NCI-H524 treated with DMSO at 0.1 percent for 48 hours (cell line): ENCODE results near the gene STXBP6.

Experiments used
- DNase-seq: peaks from one replicate; lab custom pipeline; 2025; lab: John Stamatoyannopoulos, UW

Gene STXBP6

GRCh38 chr14:24887623-24888304 is 162.2 kb downstream of the STXBP6 start:
- DNase-seq, result no peak

GRCh38 chr14:24885410-24885913 is 164.5 kb downstream of the STXBP6 start:
- no peak for DNase-seq

- no peak for DNase-seq
These were observed 166.4 kb downstream of the STXBP6 start for GRCh38 chr14:24883576-24883975.

GRCh38 chr14:24881116-24881893 is 168.6 kb downstream of the STXBP6 start:
- no peak for DNase-seq

- no peak for DNase-seq
These were observed 169.3 kb downstream of the STXBP6 start for GRCh38 chr14:24880689-24881088.

- DNase-seq, result no peak
These were observed 170.1 kb downstream of the STXBP6 start for GRCh38 chr14:24879661-24880386.

DNA sequence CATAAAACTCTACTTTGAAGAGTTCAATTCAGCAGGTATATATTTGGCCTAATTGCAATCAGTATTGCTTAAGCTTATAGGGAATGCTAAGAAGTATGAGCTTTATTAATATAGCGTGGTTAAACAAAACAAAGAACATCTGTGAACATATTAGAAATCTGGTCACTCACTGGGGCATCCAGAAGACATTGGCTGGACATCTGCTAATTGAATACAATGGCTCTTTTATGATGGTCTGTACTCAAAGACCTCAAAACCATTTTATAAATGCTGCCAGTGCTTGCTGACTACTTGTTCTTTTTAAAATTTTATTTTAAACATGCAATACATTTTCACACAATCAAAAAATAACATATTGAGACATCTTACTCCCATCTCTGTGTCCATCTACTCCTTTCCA is 173.0 kb downstream of the STXBP6 start:
- DNase-seq, result no peak

- no peak for DNase-seq
These were observed 173.7 kb downstream of the STXBP6 start for GRCh38 chr14:24875991-24876878.

DNA sequence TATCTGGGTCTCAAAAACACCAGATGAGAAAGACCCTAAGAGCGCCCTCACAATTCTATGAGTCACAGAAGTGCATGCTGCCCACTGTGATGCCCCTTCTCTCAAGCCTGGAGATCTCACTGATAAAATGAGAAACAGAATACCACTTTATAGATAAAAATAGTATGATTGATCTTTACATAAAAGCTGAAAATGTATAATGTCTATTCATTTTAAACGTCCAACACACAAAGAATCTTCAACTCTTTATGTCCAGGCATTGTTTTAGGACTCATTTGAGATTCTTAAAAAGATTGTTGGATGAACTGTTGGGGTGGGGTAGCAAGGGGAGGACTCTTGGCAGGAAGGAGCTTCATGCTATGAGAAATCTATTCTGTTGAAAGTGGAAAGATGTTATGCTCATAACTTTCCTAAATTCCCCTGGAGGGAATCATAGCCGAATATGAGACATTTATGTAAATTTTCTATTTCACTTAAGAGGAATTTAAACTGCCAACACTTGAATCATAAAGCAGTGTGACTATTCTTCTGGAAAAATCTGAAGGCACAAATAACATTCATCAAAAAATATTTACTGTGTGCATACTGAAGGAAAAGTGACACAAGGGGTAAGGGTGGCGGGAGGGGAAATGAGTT is 174.6 kb downstream of the STXBP6 start:
- DNase-seq, result no peak

- DNase-seq, result no peak
These were observed 175.3 kb downstream of the STXBP6 start for GRCh38 chr14:24874514-24875202.

- DNase-seq, result no peak
These were observed 176.4 kb downstream of the STXBP6 start for GRCh38 chr14:24873551-24873950.

- DNase-seq, result no peak
These were observed 178.8 kb downstream of the STXBP6 start for GRCh38 chr14:24870949-24871701.

DNA sequence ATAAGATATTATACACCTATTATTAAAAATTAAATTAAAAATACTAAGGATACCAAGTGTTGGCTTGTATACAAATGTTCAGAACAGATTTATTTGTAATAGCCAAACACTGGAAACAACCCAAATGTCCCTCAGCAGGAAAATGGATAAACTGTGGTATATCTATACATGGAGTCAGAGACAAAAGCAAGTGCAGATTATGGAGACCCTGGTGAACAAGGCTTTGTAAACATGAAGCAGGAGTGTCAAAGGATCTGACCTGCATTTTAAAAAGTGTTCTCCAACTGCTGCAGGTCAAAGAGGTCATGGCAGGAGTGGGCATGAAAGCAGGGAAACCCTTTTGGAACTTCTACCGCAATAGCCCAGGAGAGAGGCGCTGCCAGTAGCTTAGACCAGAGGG is 181.6 kb downstream of the STXBP6 start:
- no peak for DNase-seq

DNA sequence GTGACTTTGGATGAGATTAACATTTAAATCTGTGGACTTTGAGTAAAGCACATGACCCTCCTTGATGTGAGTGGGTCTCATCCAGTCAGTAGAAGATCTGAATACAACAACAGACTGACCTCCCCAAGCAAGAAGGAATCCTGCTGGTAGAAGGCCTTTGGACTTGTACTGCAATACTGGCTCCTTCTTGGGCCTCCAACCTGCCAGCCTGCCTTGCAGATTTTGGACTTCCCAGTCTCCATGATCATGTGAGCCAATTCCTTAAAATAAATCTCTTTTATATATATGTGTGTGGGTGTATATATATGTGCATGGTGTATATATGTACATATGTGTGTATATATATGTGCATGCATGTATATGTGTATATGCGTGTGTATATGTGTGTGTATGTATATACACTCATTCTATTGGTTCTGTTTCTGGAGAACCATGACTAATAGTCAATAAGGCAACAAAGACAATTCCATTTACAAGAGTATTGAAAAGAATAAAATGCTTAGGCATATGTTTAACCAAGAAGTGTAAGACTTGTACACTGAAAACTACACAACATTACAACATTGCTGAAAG is 183.8 kb downstream of the STXBP6 start:
- DNase-seq, result no peak

DNA sequence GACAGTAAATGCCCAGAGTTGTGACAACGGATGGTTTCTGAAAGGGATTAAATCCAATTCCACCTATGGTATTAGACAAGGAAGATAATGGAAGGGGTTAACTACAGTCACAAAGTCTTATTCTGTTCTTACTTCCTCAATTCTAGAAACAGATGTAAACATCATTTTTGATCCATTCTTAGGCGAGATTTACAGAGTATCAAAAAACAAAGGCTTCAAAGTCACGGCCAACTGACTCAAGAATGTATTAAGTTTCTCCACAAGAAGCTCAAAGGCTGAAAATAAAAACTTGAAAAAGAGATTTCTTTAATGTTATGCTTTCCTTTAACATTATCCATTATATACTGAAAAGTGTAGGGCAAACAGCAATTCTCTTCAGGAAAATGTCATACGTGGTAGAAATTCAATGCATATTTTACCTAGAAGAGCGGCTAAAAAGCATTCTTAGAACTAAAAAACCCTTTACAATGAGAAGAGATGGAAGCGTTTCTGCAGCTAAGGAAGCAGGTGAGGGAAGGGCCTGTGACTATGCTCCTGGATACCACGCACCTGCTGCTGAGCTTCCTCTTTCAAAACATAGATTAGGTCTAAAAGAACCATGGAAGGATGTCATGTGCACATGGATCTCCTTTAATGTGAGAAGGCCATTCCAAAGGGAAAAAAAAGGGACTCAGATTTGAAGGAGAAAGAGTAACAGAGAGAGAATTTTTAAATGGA is 185.8 kb downstream of the STXBP6 start:
- DNase-seq, result no peak

- DNase-seq, result no peak
These were observed 188.8 kb downstream of the STXBP6 start for GRCh38 chr14:24861083-24861630.

GRCh38 chr14:24859559-24859958 is 190.4 kb downstream of the STXBP6 start:
- DNase-seq, result no peak

DNA sequence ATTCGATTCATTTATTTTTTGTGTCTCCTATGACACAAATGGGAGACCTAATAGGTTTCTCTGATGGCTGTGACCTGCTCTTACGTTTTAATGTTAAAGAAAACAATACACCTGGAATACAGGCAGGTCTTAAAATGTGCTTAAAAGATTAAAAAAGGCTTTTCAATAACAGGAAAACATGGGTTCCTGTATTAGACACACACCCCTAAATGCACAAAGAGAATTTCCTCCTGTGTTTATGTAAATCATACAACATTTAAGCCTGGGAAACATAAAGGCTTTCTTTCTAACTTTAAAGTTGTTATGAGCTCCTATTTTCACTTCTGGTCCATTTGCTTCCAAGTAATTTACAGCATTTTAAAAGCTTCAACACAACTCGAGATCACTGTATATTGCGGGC is 191.3 kb downstream of the STXBP6 start:
- no peak for DNase-seq

GRCh38 chr14:24858052-24858451 is 191.9 kb downstream of the STXBP6 start:
- no peak for DNase-seq
